PC-9 (cell line): ENCODE data around the gene RNF8. TPM values are rescaled to one million over a fixed set of nuclear protein-coding genes. Genes with fewer than 3 reads are reported as not detected.
"Not testable (repeated sequence)": the region's sequence is repeated elsewhere in the genome, so short reads cannot be mapped to it uniquely, and the experiment has no call there.

ENCODE experiments used
- BruUV-seq: library from RNA; stranded (reverse); fragments of 400-500 nt; replicated peaks from 2 replicates; lab custom pipeline; 2021; lab: Mats Ljungman, UMichigan
- CTCF ChIA-PET: fragments of 300-600 bp; sonication (Branson Sonifier 250); formaldehyde crosslinking; loops from one replicate; lab custom pipeline; 2022; ENCODE audit warnings: antibody characterized with exemption; lab: Charles Lee
- POLR2A ChIA-PET: fragments of 300-600 bp; sonication (Branson Sonifier 250); formaldehyde crosslinking; loops from one replicate; lab custom pipeline; 2022; ENCODE audit warnings: antibody characterized with exemption; ENCODE audit not compliant: unreplicated experiment; lab: Charles Lee
- DNase-seq, 2 experiments: peaks; one replicate each; pipeline versions ENCODE4 v3.0.0 to v3.0.0-alpha.2; 2015 to 2022; ENCODE audit warnings: mixed read lengths in 1 of 2
- H2AFZ ChIP-seq: fragments of 200-600 bp; sonication (generic); 2 replicates; pipeline ENCODE4 v1.8.1; 2017; ENCODE audit warnings: antibody characterized with exemption
- H3F3A ChIP-seq: fragments of 200-600 bp; sonication (generic); 2 replicates; pipeline ENCODE4 v1.8.1; 2017; ENCODE audit warnings: antibody characterized with exemption, mild to moderate bottlenecking, low read depth; ENCODE audit not compliant: insufficient read depth
- H3K27ac ChIP-seq: fragments of 200-600 bp; sonication (generic); 2 replicates; pipeline ENCODE4 v1.6.1; 2016; ENCODE audit warnings: mixed run types
- H3K27me3 ChIP-seq: fragments of 200-600 bp; sonication (generic); 2 replicates; pipeline ENCODE4 v1.6.1; 2016; ENCODE audit warnings: low read depth, mixed run types; ENCODE audit not compliant: insufficient read depth
- H3K36me3 ChIP-seq: fragments of 200-600 bp; sonication (generic); 2 replicates; pipeline ENCODE4 v1.6.1; 2016; ENCODE audit warnings: low read depth, mixed run types
- H3K4me1 ChIP-seq: fragments of 200-600 bp; sonication (generic); replicated peaks from 2 replicates; pipeline ENCODE4 v1.6.1; 2016; ENCODE audit warnings: mixed run types; ENCODE audit not compliant: insufficient read depth
- H3K4me2 ChIP-seq: fragments of 200-600 bp; sonication (generic); 2 replicates; pipeline ENCODE4 v1.6.1; 2017; ENCODE audit warnings: mixed run types
- H3K4me3 ChIP-seq: fragments of 200-600 bp; sonication (generic); 2 replicates; pipeline ENCODE4 v1.6.1; 2016; ENCODE audit warnings: mixed run types
- H3K79me2 ChIP-seq: fragments of 200-600 bp; sonication (generic); 2 replicates; pipeline ENCODE4 v1.6.1; 2017; ENCODE audit warnings: low read depth, mixed run types
- H3K9me2 ChIP-seq: fragments of 200-600 bp; sonication (generic); 2 replicates; pipeline ENCODE4 v1.8.1; 2017; ENCODE audit warnings: mild to moderate bottlenecking; ENCODE audit not compliant: insufficient read depth
- H3K9me3 ChIP-seq: fragments of 200-600 bp; sonication (generic); 2 replicates; pipeline ENCODE4 v1.8.1; 2016; ENCODE audit warnings: low read depth; ENCODE audit not compliant: insufficient read depth
- H4K20me1 ChIP-seq: fragments of 200-600 bp; sonication (generic); 2 replicates; pipeline ENCODE4 v1.8.1; 2017; ENCODE audit not compliant: insufficient read depth
- EZH2 ChIP-seq: fragments of 200-600 bp; sonication (generic); IDR thresholded peaks from 2 replicates; pipeline ENCODE4 v1.8.0; 2017; ENCODE audit warnings: antibody characterized with exemption, low read depth
- intact Hi-C: fragments of 100-400 bp; cut with micrococcal nuclease; formaldehyde crosslinking; loops from one replicate; pipeline ENCODE4 v1.10.0; 2022; ENCODE audit not compliant: unreplicated experiment
- total RNA-seq: library from RNA; stranded (reverse); gene quantifications from 2 replicates; pipeline ENCODE4 v1.2.3, GENCODE V29; 2021
- TF ChIP-seq, protein P1 (sequence below): fragments of 200-600 bp; sonication (generic); conservative IDR thresholded peaks from 2 replicates; pipeline ENCODE4 v1.6.1; 2017; ENCODE audit warnings: mixed run types, antibody characterized with exemption, mild to moderate bottlenecking, moderate library complexity

The RNF8 gene
- total RNA-seq, 1 experiment from 2014 or later, result 17.5 TPM

DNA sequence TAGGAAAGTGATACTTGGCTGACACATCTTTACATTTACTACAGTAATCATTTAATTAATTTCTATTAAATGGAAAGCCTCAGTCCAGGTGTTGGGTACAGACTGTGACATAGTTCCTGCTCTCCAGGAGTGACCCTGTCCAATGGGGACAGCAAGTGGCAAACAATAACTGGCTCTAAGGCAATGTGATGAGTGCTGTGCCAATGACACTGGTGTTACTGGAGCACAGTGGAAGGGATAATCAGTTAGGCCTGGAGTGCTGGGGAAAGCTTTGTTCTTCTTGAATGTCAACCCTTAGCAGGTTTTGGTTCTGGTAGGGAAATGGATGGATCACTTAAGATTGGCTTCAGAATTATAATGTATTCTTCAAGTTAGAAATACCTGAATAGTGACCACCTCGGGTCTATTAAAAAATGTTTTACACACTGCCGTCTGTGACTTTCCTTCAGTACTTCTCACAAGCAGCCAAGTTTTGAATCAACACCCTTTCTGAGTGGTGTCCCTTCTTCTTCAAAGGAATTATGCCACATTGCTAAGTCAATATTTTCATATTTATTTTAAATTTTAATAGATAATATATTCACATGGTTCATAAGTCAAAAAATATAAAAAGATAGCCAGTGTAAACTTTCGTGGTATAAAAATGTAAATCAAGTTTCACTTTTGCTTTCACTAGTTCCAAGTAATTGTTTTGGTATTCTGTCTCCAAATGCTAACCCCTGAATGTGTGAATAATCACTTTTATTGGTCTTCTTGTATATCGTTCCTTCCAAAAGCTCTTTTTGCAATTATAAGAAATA lies 88.8 kb downstream of the RNF8 start:
- Histone ChIP-seq H2AFZ (no peak overlapping the region), H3K4me2 (no peak overlapping the region), H3K9me3 (no peaks in the 10 kb centered on the region), H4K20me1 (peaks cover 10% of the 10 kb centered on the region; the same call in 1 of the 2 replicates), H3K4me3 (no peak overlapping the region), H3K27me3 (no peaks in the 10 kb centered on the region), H3K4me1 (no peaks in the 10 kb centered on the region), H3K27ac (no peak overlapping the region), H3K36me3 (0 out of 2 replicates have a peak, but pooled peaks cover 5% of the 10 kb centered on the region), H3F3A (no peaks in the 10 kb centered on the region), H3K9me2 (no peaks in the 10 kb centered on the region), H3K79me2 (no peaks in the 10 kb centered on the region; the same call in 1 of the 2 replicates)
- intact Hi-C loops, result no loop called here
- no TSS peak for BruUV-seq
- no peak for DNase-seq
- TF ChIP-seq EZH2, result no peak
- TF ChIP-seq, protein P1, sequence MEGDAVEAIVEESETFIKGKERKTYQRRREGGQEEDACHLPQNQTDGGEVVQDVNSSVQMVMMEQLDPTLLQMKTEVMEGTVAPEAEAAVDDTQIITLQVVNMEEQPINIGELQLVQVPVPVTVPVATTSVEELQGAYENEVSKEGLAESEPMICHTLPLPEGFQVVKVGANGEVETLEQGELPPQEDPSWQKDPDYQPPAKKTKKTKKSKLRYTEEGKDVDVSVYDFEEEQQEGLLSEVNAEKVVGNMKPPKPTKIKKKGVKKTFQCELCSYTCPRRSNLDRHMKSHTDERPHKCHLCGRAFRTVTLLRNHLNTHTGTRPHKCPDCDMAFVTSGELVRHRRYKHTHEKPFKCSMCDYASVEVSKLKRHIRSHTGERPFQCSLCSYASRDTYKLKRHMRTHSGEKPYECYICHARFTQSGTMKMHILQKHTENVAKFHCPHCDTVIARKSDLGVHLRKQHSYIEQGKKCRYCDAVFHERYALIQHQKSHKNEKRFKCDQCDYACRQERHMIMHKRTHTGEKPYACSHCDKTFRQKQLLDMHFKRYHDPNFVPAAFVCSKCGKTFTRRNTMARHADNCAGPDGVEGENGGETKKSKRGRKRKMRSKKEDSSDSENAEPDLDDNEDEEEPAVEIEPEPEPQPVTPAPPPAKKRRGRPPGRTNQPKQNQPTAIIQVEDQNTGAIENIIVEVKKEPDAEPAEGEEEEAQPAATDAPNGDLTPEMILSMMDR, result no peak
- ChIA-PET POLR2A (no interaction called here), CTCF (no interaction called here)

DNA sequence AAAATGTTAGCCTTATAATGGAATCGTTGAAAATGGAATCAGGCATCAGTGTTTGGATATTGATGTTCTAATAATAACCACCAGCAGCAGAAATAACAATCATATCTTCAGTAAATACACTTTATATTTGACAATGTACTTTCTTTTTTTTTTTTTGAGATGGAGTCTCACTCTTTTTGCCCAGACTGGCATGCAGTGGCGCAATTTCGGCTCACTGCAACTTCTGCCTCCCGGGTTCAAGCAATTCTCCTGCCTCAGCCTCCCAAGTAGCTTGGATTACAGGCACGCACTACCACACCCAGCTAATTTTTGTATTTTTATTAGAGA lies 89.4 kb downstream of the RNF8 start:
- H3K27ac ChIP-seq, BruUV-seq, CTCF ChIA-PET, H3F3A ChIP-seq, H3K79me2 ChIP-seq, H3K4me3 ChIP-seq, DNase-seq, H3K36me3 ChIP-seq, H3K4me1 ChIP-seq, H3K27me3 ChIP-seq, H4K20me1 ChIP-seq, H3K9me2 ChIP-seq, intact Hi-C loops, H3K9me3 ChIP-seq, H2AFZ ChIP-seq, POLR2A ChIA-PET, H3K4me2 ChIP-seq: not testable (repeated sequence)

Other genes with a start within 250 kb of the RNF8 start
- gene PIM1, start 183.8 kb upstream of the RNF8 start, total RNA-seq, result 51.0 and 60.3 TPM in 2 replicates
- gene TBC1D22B, start 96.2 kb upstream of the RNF8 start, total RNA-seq, result 10.4 and 14.6 TPM in 2 replicates
- gene TMEM217, start 95.8 kb upstream of the RNF8 start, total RNA-seq, result 4.9 and 5.3 TPM in 2 replicates
- gene CMTR1, start 79.2 kb downstream of the RNF8 start, total RNA-seq, result 28.3 and 37.0 TPM in 2 replicates
- gene CCDC167, start 145.9 kb downstream of the RNF8 start, total RNA-seq, result 29.4 and 33.5 TPM in 2 replicates